Activated T-helper 1 cell treated with Interleukin-2 at 50 U/mL for 16 hours (primary cell): Measurements from ENCODE around the gene C13orf46.
"Not testable (repeated sequence)": the region's sequence is repeated elsewhere in the genome, so short reads cannot be mapped to it uniquely, and the experiment has no call there.

Experiments
- DNase-seq: peaks from one replicate; pipeline ENCODE4 v3.0.0-alpha.2; 2020; ENCODE audit warnings: low read depth

Gene C13orf46

DNA sequence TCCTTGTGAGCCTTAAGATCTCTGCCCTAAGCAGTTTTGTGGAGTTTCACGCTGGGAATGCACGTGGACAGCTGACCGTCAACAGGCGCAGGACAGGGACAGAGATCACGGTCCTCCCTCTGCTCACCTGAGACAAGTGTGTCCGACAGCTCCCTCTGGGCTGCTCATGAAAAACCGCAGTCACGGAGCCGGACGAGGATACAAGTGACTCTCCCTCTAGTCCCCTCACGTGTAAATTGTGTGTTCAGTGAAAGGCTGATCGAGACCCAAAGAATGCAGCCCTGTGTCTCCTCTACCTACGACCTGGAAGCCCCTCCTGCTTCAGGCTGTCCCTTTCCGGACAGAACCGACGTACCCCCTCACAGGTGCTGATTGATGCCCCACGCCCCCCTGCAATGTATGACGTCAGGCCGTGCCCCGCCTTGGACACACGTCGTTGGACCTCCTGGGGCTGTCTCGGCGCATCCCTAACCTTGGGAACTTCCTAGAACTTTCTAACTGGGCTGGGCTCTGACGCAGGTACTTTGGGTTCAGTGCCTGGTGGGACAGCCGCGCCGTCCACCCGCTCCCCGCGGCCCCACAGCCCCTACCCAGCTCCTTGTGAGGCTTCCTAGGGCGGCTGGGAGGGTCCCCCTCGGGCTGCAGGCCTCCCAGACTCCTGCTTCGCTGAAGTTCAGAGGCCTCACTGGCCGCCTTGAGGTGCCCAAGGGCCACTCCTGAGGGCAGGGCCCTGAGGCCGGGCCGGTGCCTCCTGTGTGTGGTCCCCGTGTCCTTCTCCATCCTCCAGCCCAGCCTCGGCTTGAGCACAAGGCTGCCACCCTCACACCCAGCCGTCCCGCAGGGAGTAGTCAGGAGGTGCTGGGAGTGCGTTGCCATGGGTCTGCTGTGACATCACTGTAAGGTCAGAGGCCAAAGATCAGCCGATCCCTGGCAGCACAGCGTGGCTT lies at the start of gene C13orf46:
TSS of gene C13orf46 (minus strand) at position 859 of the 947 bp plus-strand sequence. CDS start at position 780, 79 bp downstream.
- no peak for DNase-seq

- no peak for DNase-seq
These were observed 49.0 kb upstream of the C13orf46 start for GRCh38 chr13:114022876-114023275.

DNA sequence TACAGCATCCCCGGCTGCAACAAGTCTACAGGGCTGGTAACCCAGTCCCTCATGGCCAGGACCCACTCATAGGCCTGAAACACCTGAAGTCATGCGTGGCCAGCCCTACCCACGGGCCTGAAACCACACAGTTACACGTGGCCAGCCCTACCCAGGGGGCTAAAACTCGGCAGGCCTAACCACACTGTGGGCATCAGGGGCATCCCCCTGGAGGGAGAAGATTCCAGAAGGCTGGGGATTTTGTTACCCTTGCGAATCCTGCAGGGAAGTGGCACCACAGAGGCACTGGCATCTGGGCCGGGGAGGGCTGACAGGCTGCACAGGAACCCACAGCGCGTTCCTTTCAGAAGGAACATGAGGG lies 48.4 kb upstream of the C13orf46 start:
- DNase-seq: no peak

GRCh38 chr13:114021464-114022308 lies 47.8 kb upstream of the C13orf46 start:
- DNase-seq: no peak

- no peak for DNase-seq
These were observed 47.0 kb upstream of the C13orf46 start for GRCh38 chr13:114020750-114021463.

DNA sequence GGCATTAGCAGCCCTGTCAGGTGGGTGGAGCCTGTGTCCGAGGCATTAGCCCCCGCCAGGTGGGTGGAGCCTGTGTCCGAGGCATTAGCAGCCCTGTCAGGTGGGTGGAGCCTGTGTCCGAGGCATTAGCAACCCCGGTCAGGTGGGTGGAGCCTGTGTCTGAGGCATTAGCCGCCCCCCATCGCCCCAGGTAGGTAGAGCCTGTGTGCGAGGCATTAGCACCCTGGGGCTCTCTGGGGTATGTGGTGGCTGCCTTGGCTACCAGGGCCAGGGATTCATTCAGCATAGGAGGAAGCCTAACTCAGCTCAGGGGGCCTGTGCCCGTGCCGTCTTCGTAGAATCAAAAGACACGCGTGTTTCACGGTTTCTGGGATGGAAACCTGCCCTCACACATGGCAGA lies 46.3 kb upstream of the C13orf46 start:
- not testable (repeated sequence) for DNase-seq

GRCh38 chr13:114019367-114019766 lies 45.5 kb upstream of the C13orf46 start:
- no peak for DNase-seq

GRCh38 chr13:114018461-114019055 lies 44.7 kb upstream of the C13orf46 start:
- DNase-seq: no peak

- DNase-seq: no peak
These were observed 44.1 kb upstream of the C13orf46 start for GRCh38 chr13:114017966-114018365.

GRCh38 chr13:114017028-114017630 lies 43.3 kb upstream of the C13orf46 start:
- DNase-seq: no peak

GRCh38 chr13:114016321-114017027 lies 42.6 kb upstream of the C13orf46 start:
- no peak for DNase-seq

- DNase-seq: no peak
These were observed 42.1 kb upstream of the C13orf46 start for GRCh38 chr13:114015969-114016295.

DNA sequence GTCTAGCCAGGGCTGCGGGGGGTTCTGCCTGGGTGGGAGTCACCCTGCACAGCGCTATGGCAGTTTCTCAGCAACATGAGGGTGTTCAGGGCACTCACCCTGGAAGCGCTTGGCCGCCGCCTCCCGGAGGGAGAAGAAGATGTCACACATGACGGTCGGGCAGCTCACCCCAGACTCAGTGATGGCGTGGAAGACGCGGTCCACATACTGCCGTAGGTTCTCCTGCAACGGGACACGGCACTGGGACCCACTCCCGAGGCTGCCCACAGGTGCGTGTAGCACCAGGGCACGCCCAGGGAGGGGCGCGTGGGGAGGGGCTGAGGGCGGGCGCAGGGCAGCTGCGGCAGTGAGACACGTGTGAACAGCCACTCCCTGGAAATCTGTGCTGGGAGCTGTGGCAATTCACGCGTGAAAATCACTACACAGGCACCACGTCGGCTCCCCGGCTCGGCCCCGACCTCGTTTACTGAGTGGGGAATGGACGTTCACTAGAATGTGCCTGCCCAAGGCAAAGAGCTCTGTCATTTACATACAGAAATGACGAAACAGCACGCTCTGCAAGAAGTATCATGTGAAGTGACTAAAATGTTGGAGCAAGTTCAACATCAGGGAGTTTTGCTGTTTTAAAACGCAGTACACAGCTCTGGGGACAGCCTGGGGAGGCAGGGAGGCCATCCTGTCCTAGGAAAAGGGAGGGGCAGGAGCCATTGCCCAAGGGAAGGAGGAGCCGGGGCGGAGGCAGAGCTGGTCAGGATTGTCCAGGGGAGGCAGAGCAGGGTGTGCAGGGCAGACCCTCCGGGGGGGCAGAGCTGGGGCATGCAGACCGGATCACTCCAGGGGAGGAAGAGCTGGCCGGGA lies 41.5 kb upstream of the C13orf46 start:
- no peak for DNase-seq

DNA sequence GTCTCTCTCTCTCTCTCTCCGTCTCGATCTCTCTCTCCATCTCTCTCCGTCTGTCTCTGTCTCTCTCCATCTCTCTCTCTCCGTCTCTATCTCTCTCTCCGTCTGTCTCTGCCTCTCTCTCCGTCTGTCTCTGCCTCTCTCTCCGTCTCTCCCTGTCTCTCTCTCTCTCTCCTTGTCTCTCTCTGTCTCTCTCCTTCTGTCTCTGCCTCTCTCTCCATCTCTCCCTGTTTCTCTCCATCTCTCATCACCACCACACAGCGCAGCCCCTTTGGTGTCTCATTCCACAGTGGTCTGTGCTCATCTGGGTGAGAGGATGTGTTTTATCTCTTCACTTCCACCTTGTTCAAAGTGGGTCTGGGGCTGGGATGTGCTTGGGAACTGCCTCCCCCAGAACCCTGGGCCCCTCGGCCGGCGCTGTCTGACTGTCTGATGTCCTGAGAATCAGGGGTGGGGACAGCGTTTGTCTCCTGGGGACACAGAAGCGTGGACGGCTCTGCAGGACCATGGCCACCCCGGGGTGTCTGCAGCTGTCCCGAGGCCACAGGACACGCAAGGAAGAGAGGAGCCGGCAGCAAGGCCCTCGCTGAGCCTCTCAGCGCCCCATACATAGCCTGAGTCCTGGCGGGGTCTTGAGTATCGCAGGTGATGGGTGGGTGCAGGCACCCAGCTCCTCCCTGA lies 40.2 kb upstream of the C13orf46 start:
- DNase-seq: no peak

DNA sequence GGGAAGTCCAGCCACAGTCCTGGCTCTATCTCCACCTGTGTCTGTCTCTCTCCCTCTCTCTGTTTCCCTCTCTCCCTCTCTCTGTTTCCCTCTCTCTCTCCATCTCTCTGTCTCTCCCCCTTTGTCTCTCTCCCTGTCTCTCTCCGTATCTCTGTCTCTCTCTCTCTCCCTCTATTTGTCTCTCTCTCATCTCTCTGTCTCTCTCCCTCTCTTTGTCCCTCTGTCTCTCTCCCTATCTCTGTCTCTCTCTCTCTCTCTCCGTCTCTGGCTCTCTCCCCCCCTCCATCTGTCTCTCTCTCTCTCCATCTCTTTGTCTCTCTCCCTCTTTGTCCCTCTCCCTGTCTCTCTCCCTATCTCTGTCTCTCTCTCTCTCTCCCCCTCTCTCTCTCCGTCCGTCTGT lies 39.5 kb upstream of the C13orf46 start:
- no peak for DNase-seq

- no peak for DNase-seq
These were observed 39.0 kb upstream of the C13orf46 start for GRCh38 chr13:114012921-114013320.

GRCh38 chr13:114012141-114012540 lies 38.3 kb upstream of the C13orf46 start:
- no peak for DNase-seq

GRCh38 chr13:114011226-114011625 lies 37.4 kb upstream of the C13orf46 start:
- no peak for DNase-seq

DNA sequence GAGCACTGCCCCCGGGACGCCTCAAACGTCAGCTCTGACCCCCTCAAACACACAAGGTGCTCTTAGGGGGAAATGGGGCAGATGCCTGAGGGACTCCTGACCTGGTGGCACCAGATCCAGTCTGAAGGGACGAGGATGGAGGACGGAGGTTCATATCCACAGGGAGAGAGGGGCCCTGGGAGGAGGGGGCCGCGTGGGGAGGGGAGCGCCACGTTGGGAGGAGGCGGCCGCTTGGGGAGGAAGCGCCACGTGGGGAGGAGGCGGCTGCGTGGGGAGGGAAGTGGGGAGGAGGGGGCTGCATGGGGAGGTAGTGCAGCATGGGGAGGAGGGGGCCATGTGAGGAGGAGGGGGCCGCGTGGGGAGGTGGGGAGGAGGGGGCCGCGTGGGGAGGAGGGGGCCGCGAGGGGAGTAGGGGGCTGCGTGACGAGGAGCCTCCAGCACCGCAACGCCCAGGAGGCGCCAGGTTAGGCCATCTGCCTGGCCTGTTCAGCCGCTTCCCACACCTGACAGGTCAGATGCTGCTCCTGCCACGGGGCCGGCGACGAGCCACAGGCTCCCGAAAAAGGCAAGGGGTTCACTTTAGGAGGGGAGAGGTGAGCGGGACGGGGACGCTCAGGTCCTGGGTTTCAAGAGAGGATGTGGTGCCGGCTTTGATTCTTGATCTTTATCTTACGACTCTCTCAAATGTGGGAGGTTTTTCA lies 36.7 kb upstream of the C13orf46 start:
- no peak for DNase-seq
